ENCODE measurements around the gene UQCC2. TPM values are rescaled to one million over a fixed set of nuclear protein-coding genes. Genes with fewer than 3 reads are reported as not detected.

Gene UQCC2
- total and polyA plus RNA-seq, 2 of the 4 experiments (the other 2 are of a cell fraction), result 13.8 to 34.5 TPM

DNA sequence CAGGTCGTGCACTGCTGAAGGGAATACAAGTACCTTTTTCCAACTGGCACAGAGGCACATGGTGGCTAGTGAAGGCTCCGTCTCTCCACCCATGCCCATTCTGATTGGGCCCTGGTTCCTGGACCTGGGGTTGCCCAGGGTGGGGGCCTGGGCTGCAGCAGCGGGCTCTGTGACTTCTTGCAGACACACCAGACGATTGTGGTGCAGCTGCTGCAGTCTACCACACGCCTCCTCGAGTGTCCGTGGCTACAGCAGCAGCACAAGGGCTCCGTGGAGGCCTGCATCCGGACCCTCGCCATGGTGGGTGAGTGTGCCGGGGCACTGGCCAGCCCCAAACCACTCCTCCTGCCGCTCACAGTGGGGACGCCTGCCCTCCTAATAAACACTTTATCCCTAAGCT, 29.2 kb downstream of the UQCC2 start:
- no peak overlapping the region for H3K4me2 ChIP-seq (ENCODE audit: low read depth, low read length)
- H2AK5ac ChIP-seq (ENCODE audit: low read depth, low read length), result no peak overlapping the region
- ChIA-PET CTCF (no interaction called here), POLR2A (ENCODE audit: unreplicated experiment) (no interaction called here)
- no peak overlapping the region for H3K4ac ChIP-seq (ENCODE audit: low read depth, low read length)
- intact Hi-C loops (cut with micrococcal nuclease), result no loop called here
- H3K27ac ChIP-seq (ENCODE audit: insufficient read depth, low read length), result no peak overlapping the region
- H3K27me3 ChIP-seq (ENCODE audit: control insufficient read depth, insufficient read depth, low read length), result no peaks in the 10 kb centered on the region
- H3K36me3 ChIP-seq (ENCODE audit: control insufficient read depth, insufficient read depth, low read length), result peaks cover 5% of the 10 kb centered on the region
- H3K9ac ChIP-seq (ENCODE audit: low read depth, low read length), result no peak overlapping the region
- H3K14ac ChIP-seq (replicated peaks; ENCODE audit: low read depth, low read length), result no peak overlapping the region
- H3K4me1 ChIP-seq (ENCODE audit: control insufficient read depth, insufficient read depth, low read length), result peaks cover 3% of the 10 kb centered on the region
- H4K8ac ChIP-seq (ENCODE audit: low read depth in 2 of 2, low read length in 2 of 2), result no peak overlapping the region
- no peak overlapping the region for H2BK15ac ChIP-seq (ENCODE audit: low read depth, low read length)
- no peak overlapping the region for H3K56ac ChIP-seq (ENCODE audit: extremely low read depth, insufficient read depth, low read length)
- no peak overlapping the region for H3K23ac ChIP-seq (ENCODE audit: low read depth, low read length)
- no peak for DNase-seq
- H2AFZ ChIP-seq (replicated peaks; ENCODE audit: low read length, poor library complexity), result no peak overlapping the region
- no peak overlapping the region for H2BK120ac ChIP-seq (ENCODE audit: low read depth, low read length)
- no peak overlapping the region for H3K4me3 ChIP-seq (ENCODE audit: insufficient read depth, low read depth, low read length)
- TF ChIP-seq RFX5 (IDR thresholded peaks at IDR 0.05; ENCODE audit: low read depth, low read length) (no peak), SMC3 (IDR thresholded peaks at IDR 0.05; ENCODE audit: low read depth, low read length) (no peak), FOS (IDR thresholded peaks at IDR 0.05; ENCODE audit: low read depth, low read length) (no peak), BHLHE40 (IDR thresholded peaks at IDR 0.05; ENCODE audit: low read depth, low read length) (no peak), CEBPB (IDR thresholded peaks at IDR 0.05; ENCODE audit: low read depth, low read length) (no peak), MAFK (IDR thresholded peaks at IDR 0.05; ENCODE audit: low read depth, low read length) (no peak), RCOR1 (IDR thresholded peaks at IDR 0.05; ENCODE audit: insufficient replicate concordance, low read length) (no peak), POLR2A (IDR thresholded peaks at IDR 0.05; ENCODE audit: low read depth, low read length) (no peak), MAZ (IDR thresholded peaks at IDR 0.05; ENCODE audit: borderline replicate concordance, low read depth, low read length) (no peak), NFE2L2 (IDR thresholded peaks at IDR 0.05; ENCODE audit: low read depth, low read length) (no peak), RAD21 (IDR thresholded peaks at IDR 0.05; ENCODE audit: low read length) (no peak), CHD1 (IDR thresholded peaks at IDR 0.05; ENCODE audit: low read depth, low read length) (no peak), MXI1 (IDR thresholded peaks at IDR 0.05; ENCODE audit: borderline replicate concordance, low read depth, low read length) (no peak)
- TF ChIP-seq, protein P1, sequence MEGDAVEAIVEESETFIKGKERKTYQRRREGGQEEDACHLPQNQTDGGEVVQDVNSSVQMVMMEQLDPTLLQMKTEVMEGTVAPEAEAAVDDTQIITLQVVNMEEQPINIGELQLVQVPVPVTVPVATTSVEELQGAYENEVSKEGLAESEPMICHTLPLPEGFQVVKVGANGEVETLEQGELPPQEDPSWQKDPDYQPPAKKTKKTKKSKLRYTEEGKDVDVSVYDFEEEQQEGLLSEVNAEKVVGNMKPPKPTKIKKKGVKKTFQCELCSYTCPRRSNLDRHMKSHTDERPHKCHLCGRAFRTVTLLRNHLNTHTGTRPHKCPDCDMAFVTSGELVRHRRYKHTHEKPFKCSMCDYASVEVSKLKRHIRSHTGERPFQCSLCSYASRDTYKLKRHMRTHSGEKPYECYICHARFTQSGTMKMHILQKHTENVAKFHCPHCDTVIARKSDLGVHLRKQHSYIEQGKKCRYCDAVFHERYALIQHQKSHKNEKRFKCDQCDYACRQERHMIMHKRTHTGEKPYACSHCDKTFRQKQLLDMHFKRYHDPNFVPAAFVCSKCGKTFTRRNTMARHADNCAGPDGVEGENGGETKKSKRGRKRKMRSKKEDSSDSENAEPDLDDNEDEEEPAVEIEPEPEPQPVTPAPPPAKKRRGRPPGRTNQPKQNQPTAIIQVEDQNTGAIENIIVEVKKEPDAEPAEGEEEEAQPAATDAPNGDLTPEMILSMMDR (conservative IDR thresholded peaks at IDR 0.05; ENCODE audit: low read depth, low read length), result no peak
- TF ChIP-seq, protein P2, sequence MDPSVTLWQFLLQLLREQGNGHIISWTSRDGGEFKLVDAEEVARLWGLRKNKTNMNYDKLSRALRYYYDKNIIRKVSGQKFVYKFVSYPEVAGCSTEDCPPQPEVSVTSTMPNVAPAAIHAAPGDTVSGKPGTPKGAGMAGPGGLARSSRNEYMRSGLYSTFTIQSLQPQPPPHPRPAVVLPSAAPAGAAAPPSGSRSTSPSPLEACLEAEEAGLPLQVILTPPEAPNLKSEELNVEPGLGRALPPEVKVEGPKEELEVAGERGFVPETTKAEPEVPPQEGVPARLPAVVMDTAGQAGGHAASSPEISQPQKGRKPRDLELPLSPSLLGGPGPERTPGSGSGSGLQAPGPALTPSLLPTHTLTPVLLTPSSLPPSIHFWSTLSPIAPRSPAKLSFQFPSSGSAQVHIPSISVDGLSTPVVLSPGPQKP (IDR thresholded peaks at IDR 0.05; ENCODE audit: borderline replicate concordance, low read depth, low read length), result no peak
- TF ChIP-seq, protein P3, sequence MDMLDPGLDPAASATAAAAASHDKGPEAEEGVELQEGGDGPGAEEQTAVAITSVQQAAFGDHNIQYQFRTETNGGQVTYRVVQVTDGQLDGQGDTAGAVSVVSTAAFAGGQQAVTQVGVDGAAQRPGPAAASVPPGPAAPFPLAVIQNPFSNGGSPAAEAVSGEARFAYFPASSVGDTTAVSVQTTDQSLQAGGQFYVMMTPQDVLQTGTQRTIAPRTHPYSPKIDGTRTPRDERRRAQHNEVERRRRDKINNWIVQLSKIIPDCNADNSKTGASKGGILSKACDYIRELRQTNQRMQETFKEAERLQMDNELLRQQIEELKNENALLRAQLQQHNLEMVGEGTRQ (IDR thresholded peaks at IDR 0.05; ENCODE audit: low read depth, low read length), result no peak
- H4K20me1 ChIP-seq (ENCODE audit: insufficient read depth, low read length), result no peaks in the 10 kb centered on the region
- no peaks in the 10 kb centered on the region for H3K79me1 ChIP-seq (ENCODE audit: low read depth in 1 of 2, low read length in 2 of 2)
- no peak overlapping the region for H4K91ac ChIP-seq (ENCODE audit: insufficient read depth, low read depth, low read length)
- H2BK5ac ChIP-seq (ENCODE audit: low read depth, low read length, poor library complexity, severe bottlenecking), result no peak overlapping the region
- no TSS peak for BruUV-seq (replicated peaks)
- H3K18ac ChIP-seq (ENCODE audit: low read depth, low read length), result no peak overlapping the region
- no peak overlapping the region for H2AK9ac ChIP-seq (replicated peaks; ENCODE audit: low read depth, low read length, poor library complexity)
- in situ Hi-C loops (cut with MboI; ENCODE audit: low sequenced_read_pairs), result no loop called here
- H3K9me3 ChIP-seq (ENCODE audit: control insufficient read depth, insufficient read depth, low read length), result no peaks in the 10 kb centered on the region
- no peak overlapping the region for H2BK20ac ChIP-seq (ENCODE audit: low read depth, low read length)
- H3K9me1 ChIP-seq (ENCODE audit: insufficient read depth, low read length), result 0 out of 2 replicates have a peak, but pooled peaks cover 6% of the 10 kb centered on the region
- no peak overlapping the region for H4K5ac ChIP-seq (ENCODE audit: low read depth, low read length)
- dilution Hi-C loops (cut with HindIII; ENCODE audit: low sequenced_read_pairs, unreplicated experiment), result no loop called here
- no peak for ATAC-seq (ENCODE audit: low read depth)
- WGBS, 2 experiments (ENCODE audit: extremely low coverage in 2 of 2, insufficient read length in 1 of 2), result 97% methylated on average over 6 of the region's 13 CpGs; no CpG with 5 or more reads in 1 of the 2 experiments

Measured in IMR-90 (cell line).